Muscle of leg (tissue), 11 donors: ENCODE results near the gene CECR2. TPM values are rescaled to one million over a fixed set of nuclear protein-coding genes. Genes with fewer than 3 reads are reported as not detected.
"Not testable (repeated sequence)": the region's sequence is repeated elsewhere in the genome, so short reads cannot be mapped to it uniquely, and the experiment has no call there.

Source experiments
- DNase-seq: peaks from one replicate; pipeline ENCODE4 v3.0.0; 2013
- H3K27ac ChIP-seq: one replicate; pipeline ENCODE4 v1.5.1; 2013; ENCODE audit warnings: mild to moderate bottlenecking, low read length, control low read depth
- H3K27me3 ChIP-seq: one replicate; pipeline ENCODE4 v1.6.1; 2013; ENCODE audit warnings: low read length; ENCODE audit not compliant: control insufficient read depth, insufficient read depth
- H3K36me3 ChIP-seq: one replicate; pipeline ENCODE4 v1.6.1; 2013; ENCODE audit warnings: low read length; ENCODE audit not compliant: control insufficient read depth, insufficient read depth
- H3K4me1 ChIP-seq: one replicate; pipeline ENCODE4 v1.6.1; 2013; ENCODE audit warnings: low read length; ENCODE audit not compliant: control insufficient read depth, insufficient read depth
- H3K4me3 ChIP-seq: one replicate; pipeline ENCODE4 v1.5.1; 2013; ENCODE audit warnings: low read length, control low read depth
- H3K9me3 ChIP-seq: replicated peaks from 2 replicates; pipeline ENCODE4 v1.6.1; 2013; ENCODE audit warnings: low read depth, low read length; ENCODE audit not compliant: control insufficient read depth
- WGBS: methylation state at CpG from one replicate; pipeline ENCODE4 v1.1.5; 2013; ENCODE audit warnings: missing lambda C conversion rate; ENCODE audit not compliant: insufficient coverage; 5-methylcytosine and 5-hydroxymethylcytosine counted together
- polyA plus RNA-seq, 8 donors: library from polyadenylated mRNA; unstranded; fragments of 120-200 nt; gene quantifications; one replicate each; pipeline versions ENCODE4 v1.2.1 to v1.2.3, GENCODE V29; 2013; ENCODE audit warnings: inconsistent platforms in 1 of 8, low replicate concordance in 1 of 8; ENCODE audit not compliant: insufficient read length in 8 of 8, insufficient read depth in 1 of 8
- total RNA-seq: library from RNA; stranded (reverse); fragments of 120-200 nt; gene quantifications from one replicate; pipeline ENCODE4 v1.2.4, GENCODE V29; 2013

CECR2 gene
- total and polyA plus RNA-seq, 9 donors, result 10.3 to 26.8 (median 15.8) TPM

- peak overlapping the region; percentile 55 for H3K27ac ChIP-seq
- H3K4me1 ChIP-seq, result no peaks in the 10 kb centered on the region
- 76% methylated on average over 4 of the region's 7 CpGs for WGBS
- no peaks in the 10 kb centered on the region for H3K9me3 ChIP-seq
- no peak overlapping the region for H3K4me3 ChIP-seq
- H3K27me3 ChIP-seq, result no peaks in the 10 kb centered on the region
- peaks cover 60% of the 10 kb centered on the region for H3K36me3 ChIP-seq
- peak; percentile 22 for DNase-seq
These were observed 183.5 kb downstream of the CECR2 start for GRCh38 chr22:17552737-17553136.

- WGBS, result 100% methylated on average over 1 of the region's 4 CpGs
- DNase-seq, result no peak
- Histone ChIP-seq H3K27me3 (no peaks in the 10 kb centered on the region), H3K9me3 (no peaks in the 10 kb centered on the region), H3K4me1 (no peaks in the 10 kb centered on the region), H3K36me3 (peaks cover 49% of the 10 kb centered on the region), H3K4me3 (no peak overlapping the region), H3K27ac (no peak overlapping the region)
These were observed 185.6 kb downstream of the CECR2 start for GRCh38 chr22:17554814-17555213.

- 95% methylated on average over 10 of the region's 10 CpGs for WGBS
- H3K27ac ChIP-seq, result no peak overlapping the region
These were observed 189.9 kb downstream of the CECR2 start for GRCh38 chr22:17559188-17559587.

GRCh38 chr22:17562906-17563870, 193.9 kb downstream of the CECR2 start, which contains the start of gene SLC25A18:
TSS of gene SLC25A18 (plus strand) at chr22:17563498. CDS start at chr22:17579945, 16,447 bp downstream.
- peak; percentile 79 for DNase-seq
- H3K9me3 ChIP-seq, result no peaks in the 10 kb centered on the region
- no peak within 1 kb of the TSS for H3K4me3 ChIP-seq
- H3K27ac ChIP-seq, result peak within 1 kb of the TSS; percentile 74
- H3K4me1 ChIP-seq, result peaks cover 18% of the 10 kb centered on the region
- peaks cover 8% of the 10 kb centered on the region for H3K36me3 ChIP-seq
- 27% methylated on average over 11 of the region's 17 CpGs for WGBS
- H3K27me3 ChIP-seq, result no peaks in the 10 kb centered on the region

More at GRCh38 chr22:17559188-17559587, 189.9 kb downstream of the CECR2 start:
- DNase-seq, result no peak
- Histone ChIP-seq H3K9me3 (no peaks in the 10 kb centered on the region), H3K4me1 (peaks cover 16% of the 10 kb centered on the region), H3K27me3 (no peaks in the 10 kb centered on the region), H3K4me3 (no peak overlapping the region), H3K36me3 (peaks cover 27% of the 10 kb centered on the region)

GRCh38 chr22:17563936-17564391, 194.7 kb downstream of the CECR2 start:
- Histone ChIP-seq H3K36me3 (peaks cover 2% of the 10 kb centered on the region), H3K27ac (peak overlapping the region; percentile 74), H3K9me3 (no peaks in the 10 kb centered on the region), H3K4me1 (peaks cover 18% of the 10 kb centered on the region), H3K4me3 (no peak overlapping the region), H3K27me3 (no peaks in the 10 kb centered on the region)
- peak; percentile 93 for DNase-seq
- 60% methylated on average over 10 of the region's 11 CpGs for WGBS

GRCh38 chr22:17566016-17566687, 196.9 kb downstream of the CECR2 start:
- peaks cover 36% of the 10 kb centered on the region for H3K4me1 ChIP-seq

GRCh38 chr22:17566776-17567175, 197.5 kb downstream of the CECR2 start:
- no peak for DNase-seq
- H3K4me1 ChIP-seq, result peaks cover 42% of the 10 kb centered on the region
- no peaks in the 10 kb centered on the region for H3K36me3 ChIP-seq
- H3K4me3 ChIP-seq, result no peak overlapping the region
- 94% methylated on average over 3 of the region's 10 CpGs for WGBS
- no peaks in the 10 kb centered on the region for H3K9me3 ChIP-seq
- no peak overlapping the region for H3K27ac ChIP-seq
- H3K27me3 ChIP-seq, result no peaks in the 10 kb centered on the region

More at GRCh38 chr22:17566016-17566687, 196.9 kb downstream of the CECR2 start:
- DNase-seq, H3K36me3 ChIP-seq, H3K9me3 ChIP-seq, H3K4me3 ChIP-seq, H3K27ac ChIP-seq, H3K27me3 ChIP-seq: not testable (repeated sequence)
- 89% methylated on average over 17 of the region's 19 CpGs for WGBS

GRCh38 chr22:17569971-17570511, 200.8 kb downstream of the CECR2 start:
- Histone ChIP-seq H3K36me3 (no peaks in the 10 kb centered on the region), H3K4me1 (peaks cover 26% of the 10 kb centered on the region), H3K4me3 (no peak overlapping the region), H3K9me3 (no peaks in the 10 kb centered on the region), H3K27ac (peak overlapping the region; percentile 20), H3K27me3 (no peaks in the 10 kb centered on the region)
- peak; percentile 53 for DNase-seq
- 9% methylated on average over 4 of the region's 8 CpGs for WGBS

- H3K9me3 ChIP-seq, result no peaks in the 10 kb centered on the region
- peak overlapping the region; percentile 87 for H3K27ac ChIP-seq
- peak overlapping the region; percentile 32 for H3K4me3 ChIP-seq
- WGBS, result 12% methylated on average over 20 of the region's 21 CpGs
- peak; percentile 85 for DNase-seq
- peaks cover 26% of the 10 kb centered on the region for H3K4me1 ChIP-seq
- H3K36me3 ChIP-seq, result no peaks in the 10 kb centered on the region
- no peaks in the 10 kb centered on the region for H3K27me3 ChIP-seq
These were observed 201.8 kb downstream of the CECR2 start for GRCh38 chr22:17570851-17571631.
